ENCODE results near the gene CACNA1I.

The CACNA1I gene

DNA sequence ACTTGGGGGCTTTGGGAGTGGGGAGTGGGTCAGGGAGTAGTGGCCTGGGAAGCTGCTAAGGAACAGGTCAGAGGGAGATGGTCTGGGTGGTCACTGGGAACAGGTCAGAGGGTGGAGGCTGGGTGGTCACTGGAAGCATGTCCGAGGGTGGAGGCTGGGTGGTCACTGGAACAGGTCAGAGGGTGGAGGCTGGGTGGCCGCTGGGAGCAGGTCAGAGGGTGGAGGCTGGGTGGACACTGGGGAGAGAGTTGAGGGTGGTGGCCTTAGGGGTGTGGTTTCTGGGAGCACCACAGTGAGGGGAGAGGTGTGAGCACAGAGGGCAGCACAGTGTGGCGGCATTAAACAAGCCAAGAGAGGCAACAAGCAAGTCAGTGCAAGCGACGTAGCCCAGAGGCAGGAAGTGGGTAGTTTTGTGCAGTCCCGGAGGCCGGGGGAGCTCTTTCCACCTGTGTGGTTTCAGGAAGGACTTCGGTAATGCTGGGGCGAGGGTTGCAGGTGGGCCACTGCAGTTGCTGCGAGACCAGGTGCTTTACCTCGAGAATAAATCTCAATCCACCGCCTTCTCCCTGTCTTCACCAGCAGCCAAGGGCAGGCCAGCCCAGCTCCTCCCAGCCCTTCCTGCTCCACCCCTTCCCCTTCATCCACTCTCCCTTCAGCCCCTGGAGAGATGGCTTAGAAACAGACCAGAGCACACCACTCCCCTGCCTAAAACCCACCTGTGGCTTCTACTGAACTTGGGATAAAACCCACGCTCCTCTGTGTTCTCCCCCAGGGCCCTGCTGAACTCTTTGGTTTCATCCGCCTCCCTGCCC lies 3.2 kb upstream of the CACNA1I start:
- no peak for DNase-seq (ENCODE audit: extremely low read depth in 1 of 2, low read depth in 1 of 2)

DNA sequence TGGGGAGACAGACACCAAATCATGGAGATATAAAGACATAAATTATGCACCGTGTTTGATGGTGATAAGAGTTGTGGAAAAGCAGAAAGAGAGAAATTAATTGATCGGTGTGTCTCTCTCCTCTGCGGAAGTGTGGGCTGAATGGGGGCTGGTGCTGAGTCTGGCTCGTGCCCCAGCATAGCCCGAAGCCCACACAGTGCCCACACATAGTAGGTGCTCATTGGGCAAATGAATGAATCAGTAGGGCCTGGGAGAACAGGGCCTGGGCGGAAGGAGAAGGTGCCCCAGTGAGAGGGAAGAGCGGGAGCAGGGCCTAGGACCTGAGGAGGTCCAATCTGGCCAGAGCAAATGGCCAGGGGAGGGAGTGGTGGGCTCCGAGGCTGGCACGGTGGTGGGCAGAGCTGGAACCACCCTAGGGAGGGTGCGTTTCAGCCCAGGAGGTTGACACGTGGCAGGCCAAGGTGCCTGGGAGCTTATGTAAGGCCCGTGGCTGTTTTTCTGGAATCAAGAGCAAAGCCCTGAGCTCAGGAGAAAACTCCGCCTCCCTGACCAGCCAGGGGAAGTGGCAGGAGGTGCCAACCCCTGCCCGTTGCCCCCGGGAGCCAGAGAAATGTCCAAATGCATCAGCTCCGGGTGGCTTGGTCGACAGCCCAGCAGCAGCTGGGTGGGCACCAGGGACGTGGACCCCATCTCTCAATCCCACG lies 2.1 kb upstream of the CACNA1I start:
- no peak for DNase-seq (ENCODE audit: extremely low read depth in 1 of 2, low read depth in 1 of 2)

DNA sequence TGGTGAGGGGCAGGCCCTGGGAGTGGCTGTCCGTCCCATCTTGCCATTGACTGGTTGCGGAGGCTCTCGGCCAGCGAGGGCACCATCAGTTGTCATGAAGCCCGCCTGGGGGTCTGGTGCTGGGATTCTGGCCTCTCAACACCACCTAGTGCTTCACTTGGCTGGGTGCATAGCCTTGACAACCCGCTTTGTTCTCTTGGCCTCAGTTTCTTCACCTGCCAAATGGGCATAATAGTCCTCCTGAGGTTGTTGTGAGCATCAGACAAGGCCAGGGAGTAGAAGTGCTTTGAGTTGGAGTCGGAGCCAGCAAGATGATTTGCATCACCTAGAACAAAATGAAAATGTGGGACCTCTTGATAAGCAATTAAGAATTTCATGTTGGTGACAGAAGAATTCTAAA lies 1.5 kb upstream of the CACNA1I start:
- no peak for DNase-seq (ENCODE audit: extremely low read depth in 1 of 2, low read depth in 1 of 2)

DNA sequence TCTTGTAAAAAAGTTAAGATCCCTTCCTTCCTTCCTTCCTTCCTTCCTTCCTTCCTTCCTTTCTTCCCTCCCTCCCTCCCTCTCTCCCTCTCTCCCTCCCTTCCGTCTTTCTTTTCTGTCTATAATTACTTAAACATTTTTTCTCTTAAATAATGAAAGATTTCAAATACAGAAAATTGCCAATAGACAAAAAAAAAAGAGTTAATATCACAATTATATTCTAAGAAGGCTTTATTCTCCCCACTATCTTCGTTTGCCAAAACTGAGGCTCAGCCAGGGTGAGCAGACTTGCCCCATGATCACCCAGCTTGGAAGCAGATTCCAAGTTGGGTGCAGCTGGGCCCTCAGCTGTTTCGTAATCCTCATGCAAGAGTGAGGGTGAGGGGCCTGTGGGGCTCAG lies 327 bp upstream of the CACNA1I start:
- DNase-seq (ENCODE audit: extremely low read depth in 1 of 2, low read depth in 1 of 2) = no peak

DNA sequence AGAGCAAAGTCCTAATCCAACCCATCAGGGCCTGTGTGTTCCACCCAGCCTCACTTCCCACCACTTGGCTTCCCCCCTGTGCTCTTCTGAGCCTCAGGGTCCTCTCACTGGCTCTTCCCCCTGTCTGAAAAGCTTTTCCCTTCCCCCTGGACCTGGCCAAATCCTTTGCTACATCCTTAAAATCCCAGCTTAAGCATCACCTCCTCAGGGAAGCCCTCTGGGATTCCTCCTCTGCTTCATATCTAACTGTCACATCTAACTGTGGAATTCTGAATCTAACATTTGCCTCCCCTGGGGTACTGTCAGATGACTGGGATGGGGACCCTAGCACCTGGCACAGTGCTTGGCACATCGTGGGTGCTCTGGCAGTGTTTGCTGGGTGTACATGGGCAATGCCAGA lies 985 bp downstream of the CACNA1I start:
- DNase-seq (ENCODE audit: extremely low read depth in 1 of 2, low read depth in 1 of 2) = no peak

DNA sequence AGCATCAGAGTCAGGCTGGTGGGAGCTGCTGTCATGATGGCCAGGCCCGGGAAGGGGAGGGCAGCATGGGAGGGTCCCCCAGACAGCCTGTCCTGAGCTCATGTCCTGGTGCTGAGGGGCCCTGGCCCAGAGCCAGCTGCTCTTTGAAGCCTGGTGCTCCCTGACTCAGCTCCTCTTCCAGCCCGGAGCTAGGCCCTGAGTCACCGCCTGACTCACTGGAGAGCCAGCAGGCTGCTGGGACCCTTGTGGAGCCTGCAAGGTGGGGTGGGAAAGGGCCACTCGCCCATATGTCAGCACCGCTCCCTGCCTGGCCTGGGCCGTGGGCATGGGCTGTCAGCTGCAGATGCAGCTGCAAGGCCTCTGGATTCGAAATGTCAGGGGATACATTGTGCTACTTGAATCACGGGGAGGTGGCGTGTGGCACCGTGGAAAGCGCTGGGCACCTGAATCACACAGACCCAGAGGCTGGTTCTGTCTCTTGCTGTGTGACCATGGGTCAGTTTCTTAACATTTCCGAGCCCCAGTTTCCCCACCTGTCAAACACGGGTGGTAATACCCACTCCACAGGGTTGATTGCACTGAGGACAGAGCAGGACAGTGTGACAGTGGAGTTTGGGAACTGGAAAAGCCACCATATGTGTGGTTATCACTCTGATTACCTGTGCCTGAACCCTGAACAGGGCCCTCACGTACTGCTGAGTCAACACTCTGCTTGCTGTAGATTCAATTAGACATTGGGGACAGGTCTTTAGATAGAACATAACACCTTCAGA lies 4.4 kb downstream of the CACNA1I start:
- no peak for DNase-seq (ENCODE audit: extremely low read depth in 1 of 2, low read depth in 1 of 2)

DNA sequence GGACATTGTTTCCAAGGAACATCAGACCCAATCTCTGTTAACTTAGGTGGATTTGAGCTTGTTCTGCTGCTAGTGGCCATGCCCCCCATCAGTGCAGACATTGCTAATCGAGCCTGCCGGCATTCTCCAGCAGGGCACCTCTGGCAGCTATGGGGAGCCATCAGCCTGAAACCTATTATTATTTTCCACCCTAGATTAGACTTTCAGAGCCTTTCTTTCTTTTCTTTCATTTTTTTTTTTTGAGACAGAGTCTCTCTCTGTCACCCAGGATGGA lies 4.9 kb downstream of the CACNA1I start:
- DNase-seq (ENCODE audit: extremely low read depth in 1 of 2, low read depth in 1 of 2) = no peak

DNA sequence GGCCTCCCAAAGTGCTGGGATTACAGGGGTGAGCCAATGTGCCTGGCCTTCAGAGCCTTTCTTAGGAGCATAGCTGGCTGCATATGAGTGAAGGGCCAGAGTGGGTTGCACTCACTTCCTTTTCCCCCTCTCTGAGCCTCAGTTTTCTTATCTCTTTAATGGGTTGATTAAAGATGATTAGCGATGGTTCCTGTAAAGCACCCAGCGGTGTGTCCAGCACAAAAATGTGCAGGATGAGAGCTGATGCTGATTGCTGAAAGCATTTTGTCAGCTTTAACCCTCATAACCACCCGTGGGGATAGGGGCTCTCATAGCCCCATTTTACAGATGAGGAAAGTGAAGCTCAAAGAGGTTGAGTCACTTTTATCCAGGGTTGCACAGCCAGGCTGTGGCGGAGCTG lies 5.5 kb downstream of the CACNA1I start:
- no peak for DNase-seq (ENCODE audit: extremely low read depth in 1 of 2, low read depth in 1 of 2)

DNA sequence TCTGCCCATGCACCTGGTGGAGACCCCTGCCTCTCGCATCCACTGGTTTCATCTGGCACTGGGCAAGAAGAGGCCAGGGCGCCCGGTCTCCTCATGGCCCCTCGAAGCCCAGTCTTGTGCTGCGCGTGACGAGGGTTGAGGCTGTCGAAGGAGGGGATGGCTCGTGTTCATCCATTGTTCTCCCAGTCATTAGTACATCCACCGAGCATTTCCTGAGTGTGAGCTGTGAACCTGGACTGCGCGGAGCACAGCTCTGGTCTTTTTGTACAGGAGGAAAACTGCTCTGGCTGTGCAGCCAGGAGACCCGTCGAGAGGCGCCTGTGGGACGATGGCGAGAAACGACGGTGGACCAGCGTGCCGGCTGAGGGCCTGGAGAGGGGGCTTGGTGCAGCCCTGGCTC lies 6.8 kb downstream of the CACNA1I start:
- no peak for DNase-seq (ENCODE audit: extremely low read depth in 1 of 2, low read depth in 1 of 2)

DNA sequence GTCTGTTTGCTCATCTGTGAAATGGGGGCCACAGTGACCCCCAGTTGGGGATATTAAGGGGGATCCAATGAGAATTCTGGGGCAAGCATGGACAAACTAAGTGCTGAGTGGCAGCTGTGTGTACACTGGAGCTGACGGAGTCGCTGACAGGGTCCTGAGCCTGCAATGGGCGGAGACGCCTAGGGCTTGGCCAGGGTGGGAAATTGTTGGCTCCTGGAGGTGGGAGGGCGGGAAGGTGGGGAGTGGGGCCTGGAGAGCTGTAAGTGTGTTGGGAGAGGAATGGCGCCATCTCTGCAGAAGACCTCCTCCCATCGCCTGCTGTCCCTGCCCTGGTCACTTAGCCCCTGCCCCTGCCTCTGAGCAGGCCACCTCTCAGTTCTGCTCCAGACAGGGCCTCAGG lies 7.3 kb downstream of the CACNA1I start:
- no peak for DNase-seq (ENCODE audit: extremely low read depth in 1 of 2, low read depth in 1 of 2)

DNA sequence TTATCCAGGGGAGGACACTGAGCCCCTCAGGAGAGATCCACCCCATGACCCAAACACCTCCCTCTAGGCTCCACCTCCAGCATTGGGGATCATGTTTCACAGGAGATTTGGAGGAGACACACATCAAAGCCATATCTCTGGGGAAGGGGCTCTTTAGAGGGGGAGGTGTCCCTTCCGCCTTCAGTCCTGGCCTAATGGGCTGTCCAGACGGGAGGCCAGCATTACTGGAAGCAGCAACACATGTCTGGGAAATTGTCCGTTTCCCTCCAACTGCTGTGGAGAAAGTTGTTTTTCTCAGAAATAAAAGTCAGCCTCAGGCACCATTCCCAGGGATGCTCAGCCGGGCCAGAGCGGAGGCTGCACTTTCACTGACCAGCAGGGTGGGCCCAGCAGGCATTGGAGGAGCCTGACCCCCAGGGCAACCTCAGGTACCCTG lies 9.5 kb downstream of the CACNA1I start:
- DNase-seq (ENCODE audit: extremely low read depth in 1 of 2, low read depth in 1 of 2) = no peak

DNA sequence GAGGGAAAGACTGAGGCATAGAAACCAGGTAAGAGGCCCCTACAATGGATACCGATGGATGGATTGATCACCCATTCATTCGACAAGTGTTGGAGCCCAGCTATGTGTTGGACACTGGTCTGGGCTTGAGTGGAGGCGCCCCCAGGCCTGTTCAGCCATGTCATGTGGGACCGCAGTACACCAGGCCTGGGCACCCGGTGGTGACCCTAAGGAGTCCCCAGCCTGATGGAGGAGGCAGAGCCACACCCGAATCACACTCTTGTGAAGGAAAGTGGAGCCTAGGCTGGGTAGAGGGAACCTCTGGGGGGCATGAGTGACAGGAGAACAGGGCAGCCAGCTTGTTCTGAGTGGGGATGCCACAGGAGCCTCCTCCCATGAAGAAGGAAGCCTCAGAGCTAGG lies 10.2 kb downstream of the CACNA1I start:
- no peak for DNase-seq (ENCODE audit: extremely low read depth in 1 of 2, low read depth in 1 of 2)

DNA sequence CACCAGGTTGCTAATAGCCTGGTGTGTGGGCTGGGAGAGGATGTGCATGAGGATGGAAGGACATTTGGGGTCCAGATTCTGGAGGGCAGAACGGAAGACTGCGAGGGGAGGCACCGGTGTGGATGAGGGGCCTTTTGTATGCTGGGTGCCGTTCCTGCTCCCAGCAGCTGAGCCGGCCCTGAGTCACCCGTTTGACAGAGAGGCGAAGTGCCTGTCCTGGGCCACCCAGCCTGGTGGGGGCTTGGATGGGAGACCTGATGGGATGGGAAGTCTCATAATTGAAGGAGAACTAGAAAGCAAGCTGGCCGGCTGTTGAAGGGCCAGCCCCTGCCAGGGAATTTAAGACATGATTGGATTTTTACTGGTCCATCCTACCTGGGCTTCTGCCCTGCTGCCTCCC lies 10.8 kb downstream of the CACNA1I start:
- no peak for DNase-seq (ENCODE audit: extremely low read depth in 1 of 2, low read depth in 1 of 2)

DNA sequence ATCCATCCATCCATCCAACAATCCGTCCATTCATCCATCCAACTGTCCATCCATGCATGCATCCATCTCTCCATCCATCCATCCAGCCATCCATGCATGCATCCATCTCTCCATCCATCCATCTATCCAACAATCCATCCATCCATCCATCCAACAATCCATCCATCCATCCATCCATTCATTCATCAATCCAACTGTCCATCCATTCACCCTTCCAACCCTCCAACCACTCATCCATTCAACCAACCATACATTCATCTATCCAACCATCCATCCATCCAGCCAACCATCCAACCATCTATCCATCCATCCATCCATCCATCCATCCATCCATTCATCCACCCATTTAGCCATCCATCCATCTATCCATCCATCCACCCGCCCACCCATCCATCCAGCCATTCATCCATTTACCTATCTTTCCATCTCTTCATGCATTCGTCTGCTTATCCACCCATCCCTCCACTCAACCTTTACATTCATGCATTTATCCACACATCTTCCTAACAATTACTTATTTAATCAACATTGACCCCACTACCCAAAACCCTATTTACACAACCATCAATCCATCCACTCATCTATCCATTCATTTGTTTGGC lies 12.6 kb downstream of the CACNA1I start:
- no peak for DNase-seq (ENCODE audit: extremely low read depth in 1 of 2, low read depth in 1 of 2)

DNA sequence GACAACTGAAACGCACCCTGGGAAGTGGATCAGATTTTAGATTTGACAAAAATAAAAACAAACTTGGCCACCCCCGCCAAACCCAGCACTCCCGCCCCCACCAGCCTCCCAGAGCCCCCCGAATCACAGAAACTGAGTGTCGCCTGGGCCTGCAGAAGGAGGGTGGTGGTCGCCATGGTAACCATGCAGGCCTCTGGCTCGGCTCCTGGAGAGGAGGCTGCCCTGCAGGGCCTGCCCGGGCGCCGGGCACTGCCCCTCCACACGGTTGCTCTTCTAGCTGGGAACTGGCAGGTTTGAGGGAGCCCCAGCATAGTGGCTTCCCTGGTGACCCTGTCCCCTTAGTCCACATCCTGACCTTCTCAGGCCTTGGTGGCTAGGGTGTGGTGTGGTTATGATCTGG lies 19.3 kb downstream of the CACNA1I start:
- DNase-seq (ENCODE audit: extremely low read depth in 1 of 2, low read depth in 1 of 2) = no peak

DNA sequence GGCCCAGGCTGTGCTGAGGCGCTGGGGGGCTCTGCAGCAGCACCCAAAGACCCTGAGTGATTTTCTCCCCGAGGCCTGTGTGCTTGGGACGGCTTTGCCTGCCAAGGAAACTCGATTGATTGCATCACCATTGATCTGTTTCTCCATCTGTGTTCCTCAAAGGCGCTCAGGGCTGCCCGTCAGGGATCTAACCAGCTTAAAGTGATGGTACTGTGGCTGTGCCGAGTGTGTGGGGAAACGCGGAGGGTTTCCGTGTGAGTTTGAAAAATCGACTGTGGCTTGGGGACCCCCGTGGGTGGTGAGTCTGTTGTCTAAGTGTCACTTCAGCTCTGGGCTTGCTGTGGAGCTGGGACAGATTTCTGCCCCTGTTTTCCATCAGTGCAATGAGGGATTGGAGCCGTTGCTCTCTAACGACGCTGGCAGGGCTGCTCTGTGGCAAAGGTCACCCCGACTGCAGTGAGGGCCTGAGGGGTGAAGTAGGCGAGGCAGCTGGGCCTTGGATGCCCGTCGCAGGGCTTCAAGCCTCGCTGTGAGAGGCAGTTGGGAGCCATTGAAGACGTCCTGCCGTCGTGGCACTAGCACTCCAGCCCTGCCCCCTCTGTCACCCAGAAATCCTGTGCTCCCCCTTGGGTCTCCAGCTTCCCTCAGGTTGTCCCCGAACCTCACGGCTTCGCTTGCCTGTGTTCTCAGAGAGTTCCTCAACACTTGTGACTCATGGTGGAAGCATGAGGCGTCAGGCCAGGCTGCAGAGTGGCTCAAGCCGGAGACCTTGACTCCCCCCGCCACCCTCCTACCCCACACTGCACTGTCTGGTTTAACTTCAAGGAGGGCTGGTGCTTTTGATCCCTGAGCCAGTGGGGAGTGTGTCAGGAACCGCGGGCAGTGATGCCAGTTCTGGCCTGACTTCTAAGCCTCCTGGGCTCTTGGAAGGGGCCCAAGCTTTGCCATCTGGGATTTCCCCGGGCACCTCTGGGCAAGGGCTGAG lies 21.8 kb downstream of the CACNA1I start:
- DNase-seq (ENCODE audit: extremely low read depth in 1 of 2, low read depth in 1 of 2) = no peak

DNA sequence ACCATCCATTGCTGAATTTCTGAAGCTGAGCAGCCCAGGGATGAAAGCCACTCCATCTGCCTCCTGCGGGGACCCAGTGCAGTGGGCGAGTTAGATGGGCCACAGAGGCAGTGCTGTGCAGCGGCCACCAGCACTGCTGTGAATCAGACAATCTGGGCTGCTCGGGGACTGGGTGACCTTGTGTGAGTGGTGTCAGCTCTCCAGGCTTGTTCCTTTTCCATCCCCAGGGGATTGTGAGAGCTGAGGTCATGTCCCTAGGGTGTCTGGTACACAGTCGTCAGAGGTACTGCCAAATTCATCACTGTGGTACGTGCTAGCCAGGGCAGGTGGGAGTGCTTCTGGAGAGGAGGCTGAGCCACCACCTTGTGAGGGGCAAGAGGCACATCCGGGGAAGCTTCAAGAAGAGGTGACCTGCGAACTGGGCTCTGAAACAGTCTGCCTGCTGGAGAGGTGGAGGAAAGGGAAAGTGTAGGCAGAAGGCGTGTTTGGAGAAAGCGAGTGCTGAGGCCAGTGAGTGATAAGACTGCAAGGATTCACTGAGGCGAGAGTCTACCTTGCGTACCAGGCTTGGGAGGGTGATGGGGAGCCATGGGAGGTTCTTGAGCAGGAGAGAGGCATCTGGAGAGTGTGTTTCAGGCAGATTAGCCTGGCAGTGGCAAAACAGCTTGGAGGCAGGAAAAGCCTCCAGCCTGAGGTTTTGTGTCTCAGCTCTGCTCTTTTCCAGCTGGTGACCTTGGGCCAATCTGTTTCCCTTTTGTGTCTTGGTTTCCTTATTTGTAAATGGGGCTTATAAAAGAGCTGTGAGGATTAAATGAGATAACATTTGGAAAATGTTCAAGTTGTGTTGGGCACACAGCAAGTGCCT lies 22.7 kb downstream of the CACNA1I start:
- no peak for DNase-seq (ENCODE audit: extremely low read depth in 1 of 2, low read depth in 1 of 2)

DNA sequence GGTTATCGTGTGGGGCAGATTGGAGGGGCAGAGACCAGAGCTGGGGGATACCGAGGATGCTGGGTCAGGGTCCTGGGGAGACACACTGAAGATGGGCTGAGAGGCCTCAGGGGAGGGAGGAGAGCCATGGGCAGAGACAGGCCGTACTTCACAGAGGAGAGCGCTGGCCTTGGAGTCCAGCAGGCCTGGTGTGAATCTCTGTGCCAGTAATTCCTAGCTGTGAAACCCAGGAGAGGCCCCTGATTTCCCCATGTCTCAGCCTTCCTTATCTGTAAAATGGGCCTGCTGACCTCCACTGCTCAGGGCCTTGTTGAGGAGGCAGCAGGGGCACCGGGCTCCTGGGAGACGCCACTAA lies 23.4 kb downstream of the CACNA1I start:
- DNase-seq (ENCODE audit: extremely low read depth in 1 of 2, low read depth in 1 of 2) = no peak

DNA sequence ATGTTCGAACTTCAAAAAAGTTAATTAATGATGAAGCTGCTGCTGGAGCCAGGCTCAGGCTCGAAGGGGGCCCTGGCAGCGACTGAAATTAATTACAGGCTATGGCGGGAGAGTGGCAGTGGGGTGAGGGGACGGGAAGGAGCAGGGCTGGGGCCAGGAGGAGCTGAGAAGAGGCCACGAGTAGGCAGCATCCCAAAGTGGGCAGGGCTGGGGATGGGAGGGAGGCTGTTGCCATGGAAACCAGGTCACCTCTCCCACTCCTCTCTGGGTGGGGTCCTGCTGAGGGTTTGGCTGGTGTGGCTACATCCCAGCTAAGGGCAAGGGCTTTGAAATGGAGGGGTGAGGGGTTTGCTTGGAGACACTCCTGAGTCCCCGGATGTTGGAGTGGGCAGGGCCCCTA lies 23.9 kb downstream of the CACNA1I start:
- no peak for DNase-seq (ENCODE audit: extremely low read depth in 1 of 2, low read depth in 1 of 2)
